Hepatocyte (in vitro differentiated cells): ENCODE measurements around the gene TAF10. TPM values are rescaled to one million over a fixed set of nuclear protein-coding genes. Genes with fewer than 3 reads are reported as not detected.

ENCODE experiments used
- DNase-seq: peaks from one replicate; pipeline ENCODE4 v3.0.0-alpha.2; 2016; ENCODE audit warnings: low spot score
- H2AFZ ChIP-seq: fragments of 200-600 bp; sonication (generic); 2 replicates; pipeline ENCODE4 v1.6.0; 2016; ENCODE audit warnings: antibody characterized with exemption, mild to moderate bottlenecking
- H3K27ac ChIP-seq: fragments of 200-600 bp; sonication (generic); 2 replicates; pipeline ENCODE4 v1.5.1; 2016; ENCODE audit warnings: mild to moderate bottlenecking
- H3K27me3 ChIP-seq: fragments of 200-600 bp; sonication (generic); 2 replicates; pipeline ENCODE4 v1.6.1; 2016
- H3K36me3 ChIP-seq: fragments of 200-600 bp; sonication (generic); replicated peaks from 2 replicates; pipeline ENCODE4 v1.5.1; 2016; ENCODE audit warnings: low read depth; ENCODE audit not compliant: insufficient read depth
- H3K4me1 ChIP-seq: fragments of 200-600 bp; sonication (generic); 2 replicates; pipeline ENCODE4 v1.5.1; 2016; ENCODE audit warnings: mild to moderate bottlenecking, moderate library complexity; ENCODE audit not compliant: insufficient read depth
- H3K4me2 ChIP-seq: fragments of 200-600 bp; sonication (generic); 2 replicates; pipeline ENCODE4 v1.6.0; 2016
- H3K4me3 ChIP-seq: fragments of 200-600 bp; sonication (generic); 2 replicates; pipeline ENCODE4 v1.5.1; 2016; ENCODE audit warnings: mild to moderate bottlenecking
- H3K79me2 ChIP-seq: fragments of 200-600 bp; sonication (generic); 2 replicates; pipeline ENCODE4 v1.6.0; 2017; ENCODE audit warnings: mild to moderate bottlenecking
- H3K9me2 ChIP-seq: fragments of 200-600 bp; sonication (generic); replicated peaks from 2 replicates; pipeline ENCODE4 v1.6.0; 2017; ENCODE audit warnings: mild to moderate bottlenecking; ENCODE audit not compliant: insufficient read depth
- H3K9me3 ChIP-seq: fragments of 200-600 bp; sonication (generic); 2 replicates; pipeline ENCODE4 v1.5.1; 2016; ENCODE audit warnings: low read depth, mild to moderate bottlenecking
- H4K20me1 ChIP-seq: fragments of 200-600 bp; sonication (generic); 2 replicates; pipeline ENCODE4 v1.6.0; 2016; ENCODE audit warnings: mild to moderate bottlenecking; ENCODE audit not compliant: insufficient read depth, poor library complexity, severe bottlenecking
- EZH2 ChIP-seq: fragments of 200-600 bp; sonication (generic); IDR thresholded peaks from 2 replicates; pipeline ENCODE4 v1.6.1; 2016; ENCODE audit warnings: antibody characterized with exemption, mild to moderate bottlenecking, borderline replicate concordance
- EZH2phosphoT487 ChIP-seq: fragments of 200-600 bp; sonication (generic); IDR thresholded peaks from one replicate; pipeline ENCODE4 v1.6.1; 2018; ENCODE audit warnings: antibody characterized with exemption, mild to moderate bottlenecking, low read depth, moderate library complexity; ENCODE audit not compliant: unreplicated experiment, severe bottlenecking
- WGBS: methylation state at CpG from one replicate; pipeline ENCODE4 v1.1.6; 2016; ENCODE audit warnings: low lambda C conversion rate; ENCODE audit errors: missing lambda C conversion rate; 5-methylcytosine and 5-hydroxymethylcytosine counted together
- polyA plus RNA-seq: library from polyadenylated mRNA; unstranded; fragments of >200 nt; fragmentation: Nextera tagmentation; extraction: Ambion mirVana; gene quantifications from 2 replicates; pipeline ENCODE4 v1.2.1, GENCODE V29; 2016
- total RNA-seq: library from RNA; depleted of rRNA; stranded (reverse); fragments of >200 nt; gene quantifications from 2 replicates; pipeline ENCODE4 v1.2.3, GENCODE V29; 2014
- TF ChIP-seq, protein P1 (sequence below): fragments of 200-600 bp; sonication (generic); IDR thresholded peaks from 2 replicates; pipeline ENCODE4 v1.5.1; 2016; ENCODE audit warnings: antibody characterized with exemption, mild to moderate bottlenecking; ENCODE audit not compliant: poor library complexity

Gene TAF10
- total and polyA plus RNA-seq, 2 experiments from 2014 or later, result 33.3 to 295 TPM

DNA sequence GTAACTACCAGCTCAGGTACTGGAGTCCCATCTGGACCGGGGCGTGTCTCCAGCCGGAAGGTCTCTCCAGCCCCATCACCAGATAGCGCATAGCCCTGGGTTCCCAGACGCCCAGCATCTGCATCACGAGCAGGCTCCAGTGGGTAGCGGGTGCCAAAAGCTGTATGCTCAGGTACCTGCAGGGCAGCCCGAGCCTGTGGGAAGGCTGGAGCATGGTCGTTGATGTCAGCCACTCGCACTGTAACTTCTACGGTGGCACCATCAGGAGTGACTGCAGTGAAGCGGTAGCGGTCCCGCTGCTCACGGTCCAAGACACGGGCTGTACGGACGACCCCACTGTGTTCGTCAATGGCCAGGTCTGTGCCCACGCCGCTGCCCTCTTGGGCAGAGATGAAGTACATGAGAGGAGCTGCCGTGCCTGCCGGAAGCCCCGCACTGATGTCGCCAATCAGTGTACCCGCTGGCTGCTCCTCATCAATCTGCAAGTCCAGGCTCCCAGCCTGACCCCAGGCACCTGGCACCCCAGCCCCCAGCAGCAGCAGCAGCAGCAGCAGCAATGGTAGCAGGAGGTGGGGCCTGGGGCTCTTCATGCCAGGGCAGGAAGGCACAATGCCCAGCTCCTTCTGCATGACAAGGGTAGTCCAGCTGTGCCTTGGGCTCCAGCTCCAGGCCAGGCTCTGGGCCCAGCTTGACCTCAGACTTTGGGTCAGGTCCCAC, 29.1 kb upstream of the TAF10 start:
- Histone ChIP-seq H3K4me2 (no peak overlapping the region), H3K9me3 (no peaks in the 10 kb centered on the region), H3K9me2 (no peaks in the 10 kb centered on the region), H3K79me2 (peaks cover 41% of the 10 kb centered on the region), H2AFZ (no peak overlapping the region), H4K20me1 (peaks cover 3% of the 10 kb centered on the region), H3K27me3 (no peaks in the 10 kb centered on the region), H3K36me3 (no peaks in the 10 kb centered on the region), H3K4me1 (peaks cover 4% of the 10 kb centered on the region), H3K4me3 (no peak overlapping the region), H3K27ac (no peak overlapping the region)
- TF ChIP-seq, protein P1, sequence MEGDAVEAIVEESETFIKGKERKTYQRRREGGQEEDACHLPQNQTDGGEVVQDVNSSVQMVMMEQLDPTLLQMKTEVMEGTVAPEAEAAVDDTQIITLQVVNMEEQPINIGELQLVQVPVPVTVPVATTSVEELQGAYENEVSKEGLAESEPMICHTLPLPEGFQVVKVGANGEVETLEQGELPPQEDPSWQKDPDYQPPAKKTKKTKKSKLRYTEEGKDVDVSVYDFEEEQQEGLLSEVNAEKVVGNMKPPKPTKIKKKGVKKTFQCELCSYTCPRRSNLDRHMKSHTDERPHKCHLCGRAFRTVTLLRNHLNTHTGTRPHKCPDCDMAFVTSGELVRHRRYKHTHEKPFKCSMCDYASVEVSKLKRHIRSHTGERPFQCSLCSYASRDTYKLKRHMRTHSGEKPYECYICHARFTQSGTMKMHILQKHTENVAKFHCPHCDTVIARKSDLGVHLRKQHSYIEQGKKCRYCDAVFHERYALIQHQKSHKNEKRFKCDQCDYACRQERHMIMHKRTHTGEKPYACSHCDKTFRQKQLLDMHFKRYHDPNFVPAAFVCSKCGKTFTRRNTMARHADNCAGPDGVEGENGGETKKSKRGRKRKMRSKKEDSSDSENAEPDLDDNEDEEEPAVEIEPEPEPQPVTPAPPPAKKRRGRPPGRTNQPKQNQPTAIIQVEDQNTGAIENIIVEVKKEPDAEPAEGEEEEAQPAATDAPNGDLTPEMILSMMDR, result no peak
- 95% methylated on average over 26 of the region's 26 CpGs for WGBS
- DNase-seq, result no peak

DNA sequence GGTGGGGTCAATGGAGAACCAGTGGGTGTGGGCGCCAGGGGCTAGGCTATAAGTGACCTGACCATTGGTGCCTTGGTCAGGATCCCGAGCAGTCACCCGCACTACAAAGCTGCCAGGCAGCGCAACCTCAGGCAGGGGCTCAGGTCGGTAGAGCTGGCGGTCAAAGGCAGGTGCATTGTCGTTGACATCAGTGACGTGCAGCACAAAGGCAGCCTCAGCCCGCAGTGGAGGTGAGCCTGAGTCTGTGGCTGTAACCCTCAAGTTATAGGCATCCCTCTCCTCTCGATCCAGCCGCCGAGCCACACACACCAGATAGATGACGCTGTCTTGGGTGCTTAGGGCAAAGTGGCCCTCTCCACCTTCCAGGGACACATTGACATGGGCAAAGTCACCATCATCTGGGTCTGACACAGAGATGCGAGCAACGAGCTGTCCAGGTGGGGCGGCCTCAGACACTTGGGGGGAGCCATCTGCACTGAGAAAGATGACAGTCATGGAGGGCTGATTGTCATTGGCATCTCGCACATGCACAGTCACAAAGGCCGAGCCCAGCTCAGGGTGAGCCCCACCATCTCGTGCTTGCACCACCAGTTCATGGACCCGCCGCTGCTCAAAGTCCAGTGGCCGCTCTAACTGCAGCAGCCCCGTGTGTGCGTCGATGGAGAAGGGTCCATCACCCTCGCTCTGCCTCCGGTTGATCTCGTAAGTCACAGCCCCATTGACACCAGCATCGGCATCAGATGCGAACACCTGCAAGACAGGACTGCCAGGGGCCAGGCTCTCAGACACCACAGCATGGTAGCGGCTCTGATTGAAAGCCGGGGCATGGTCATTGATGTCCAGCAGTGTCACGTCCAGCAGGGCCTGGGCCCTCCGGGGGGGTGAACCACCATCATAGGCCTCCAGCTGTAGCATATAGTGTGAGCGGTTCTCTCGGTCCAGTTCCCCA, 28.3 kb upstream of the TAF10 start:
- Histone ChIP-seq H3K36me3 (no peaks in the 10 kb centered on the region), H3K27ac (no peak overlapping the region), H3K9me2 (no peaks in the 10 kb centered on the region), H3K27me3 (no peaks in the 10 kb centered on the region), H3K4me1 (peaks cover 4% of the 10 kb centered on the region), H3K4me3 (no peak overlapping the region), H3K79me2 (peaks cover 33% of the 10 kb centered on the region), H4K20me1 (peaks cover 3% of the 10 kb centered on the region), H3K4me2 (no peak overlapping the region), H2AFZ (no peak overlapping the region), H3K9me3 (no peaks in the 10 kb centered on the region)
- no peak for DNase-seq
- 96% methylated on average over 36 of the region's 36 CpGs for WGBS
- TF ChIP-seq, protein P1, result no peak
- TF ChIP-seq EZH2phosphoT487 (no peak), EZH2 (no peak)

DNA sequence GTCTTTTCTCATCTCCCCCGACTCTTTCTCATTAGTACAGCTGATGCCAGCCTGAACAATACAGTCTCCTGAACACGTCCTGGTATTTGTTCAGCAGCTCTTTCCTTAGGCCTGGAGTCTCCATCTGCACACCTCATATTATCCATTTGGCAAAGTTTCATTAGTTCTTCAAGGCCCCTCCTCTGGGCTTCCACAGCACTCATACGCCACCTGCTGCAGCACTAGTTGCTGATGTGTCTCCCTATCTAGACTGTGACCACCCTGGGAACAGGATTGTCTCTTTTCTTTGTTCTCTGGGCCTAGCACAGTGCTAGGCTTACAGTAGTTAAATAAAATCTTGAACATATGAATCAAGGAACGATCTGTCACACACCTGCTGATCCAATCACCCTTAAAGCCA, 26.4 kb upstream of the TAF10 start:
- Histone ChIP-seq H3K9me2 (no peaks in the 10 kb centered on the region), H3K4me1 (peaks cover 4% of the 10 kb centered on the region), H3K4me3 (no peak overlapping the region), H3K27me3 (no peaks in the 10 kb centered on the region), H2AFZ (no peak overlapping the region), H3K27ac (no peak overlapping the region), H3K36me3 (no peaks in the 10 kb centered on the region), H4K20me1 (peaks cover 3% of the 10 kb centered on the region), H3K9me3 (no peaks in the 10 kb centered on the region), H3K79me2 (peaks cover 17% of the 10 kb centered on the region), H3K4me2 (no peak overlapping the region)
- DNase-seq, result no peak
- TF ChIP-seq, protein P1, result no peak
- TF ChIP-seq EZH2phosphoT487 (no peak), EZH2 (no peak)
- 87% methylated on average over 4 of the region's 4 CpGs for WGBS
